Measurements from ENCODE around the gene INPP5E.

INPP5E gene, protein sequence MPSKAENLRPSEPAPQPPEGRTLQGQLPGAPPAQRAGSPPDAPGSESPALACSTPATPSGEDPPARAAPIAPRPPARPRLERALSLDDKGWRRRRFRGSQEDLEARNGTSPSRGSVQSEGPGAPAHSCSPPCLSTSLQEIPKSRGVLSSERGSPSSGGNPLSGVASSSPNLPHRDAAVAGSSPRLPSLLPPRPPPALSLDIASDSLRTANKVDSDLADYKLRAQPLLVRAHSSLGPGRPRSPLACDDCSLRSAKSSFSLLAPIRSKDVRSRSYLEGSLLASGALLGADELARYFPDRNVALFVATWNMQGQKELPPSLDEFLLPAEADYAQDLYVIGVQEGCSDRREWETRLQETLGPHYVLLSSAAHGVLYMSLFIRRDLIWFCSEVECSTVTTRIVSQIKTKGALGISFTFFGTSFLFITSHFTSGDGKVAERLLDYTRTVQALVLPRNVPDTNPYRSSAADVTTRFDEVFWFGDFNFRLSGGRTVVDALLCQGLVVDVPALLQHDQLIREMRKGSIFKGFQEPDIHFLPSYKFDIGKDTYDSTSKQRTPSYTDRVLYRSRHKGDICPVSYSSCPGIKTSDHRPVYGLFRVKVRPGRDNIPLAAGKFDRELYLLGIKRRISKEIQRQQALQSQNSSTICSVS

DNA sequence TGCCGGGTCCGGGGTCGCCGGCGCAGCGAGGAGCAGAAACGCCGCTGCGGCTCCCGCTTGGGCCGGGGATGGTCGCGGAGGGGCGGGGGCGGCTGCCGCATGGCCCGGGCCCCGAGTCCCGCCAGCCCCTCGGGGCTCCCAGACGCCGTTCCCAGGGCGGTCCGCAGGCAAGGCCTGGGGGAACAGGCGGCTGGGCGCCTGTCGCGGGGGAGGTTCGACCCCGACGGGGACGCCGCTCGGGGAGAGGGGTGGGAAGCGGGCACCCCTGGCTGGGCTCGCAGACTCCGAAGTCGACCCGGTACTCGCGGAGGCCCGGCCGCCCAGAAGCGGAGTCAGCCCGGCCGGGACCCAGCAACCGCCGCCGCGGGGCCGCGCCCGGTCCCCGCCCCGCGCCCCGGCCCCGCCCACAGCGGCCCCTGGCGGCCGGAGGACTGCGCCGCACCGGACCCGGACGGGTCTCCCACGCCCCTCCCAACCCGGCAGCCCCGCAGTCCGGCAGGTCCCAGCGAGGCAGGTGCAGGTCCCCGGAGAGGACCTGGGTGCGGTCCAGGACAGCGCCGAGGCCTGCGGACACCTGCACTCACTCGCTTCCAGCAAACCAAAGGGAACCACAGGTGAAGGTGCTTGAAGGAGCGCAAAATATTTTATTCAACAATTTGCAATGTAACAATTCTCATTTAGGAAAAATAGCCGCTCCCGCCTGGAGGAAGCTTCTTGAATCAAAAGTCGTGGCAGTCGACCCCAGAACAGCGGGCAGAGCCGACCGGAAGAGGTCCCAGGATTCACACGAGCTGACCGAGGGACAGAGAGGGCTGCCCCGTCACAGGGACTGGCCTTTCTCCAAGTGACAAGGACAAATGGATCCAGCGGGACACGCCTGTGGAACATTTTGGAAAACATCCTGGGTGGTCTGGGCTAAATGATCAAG, at the start of gene INPP5E:
TSS of gene INPP5E (minus strand) at position 365 of the 928 bp plus-strand sequence. CDS start 426 bp downstream, outside the sequence.
- ATAC-seq: peak; percentile 83 to 85

- peak in 1 of 2 donors; percentile 48 for ATAC-seq
These were observed 48.9 kb upstream of the INPP5E start for GRCh38 chr9:136488247-136489214.

- ATAC-seq: no peak
These were observed 48.0 kb upstream of the INPP5E start for GRCh38 chr9:136487672-136488071.

DNA sequence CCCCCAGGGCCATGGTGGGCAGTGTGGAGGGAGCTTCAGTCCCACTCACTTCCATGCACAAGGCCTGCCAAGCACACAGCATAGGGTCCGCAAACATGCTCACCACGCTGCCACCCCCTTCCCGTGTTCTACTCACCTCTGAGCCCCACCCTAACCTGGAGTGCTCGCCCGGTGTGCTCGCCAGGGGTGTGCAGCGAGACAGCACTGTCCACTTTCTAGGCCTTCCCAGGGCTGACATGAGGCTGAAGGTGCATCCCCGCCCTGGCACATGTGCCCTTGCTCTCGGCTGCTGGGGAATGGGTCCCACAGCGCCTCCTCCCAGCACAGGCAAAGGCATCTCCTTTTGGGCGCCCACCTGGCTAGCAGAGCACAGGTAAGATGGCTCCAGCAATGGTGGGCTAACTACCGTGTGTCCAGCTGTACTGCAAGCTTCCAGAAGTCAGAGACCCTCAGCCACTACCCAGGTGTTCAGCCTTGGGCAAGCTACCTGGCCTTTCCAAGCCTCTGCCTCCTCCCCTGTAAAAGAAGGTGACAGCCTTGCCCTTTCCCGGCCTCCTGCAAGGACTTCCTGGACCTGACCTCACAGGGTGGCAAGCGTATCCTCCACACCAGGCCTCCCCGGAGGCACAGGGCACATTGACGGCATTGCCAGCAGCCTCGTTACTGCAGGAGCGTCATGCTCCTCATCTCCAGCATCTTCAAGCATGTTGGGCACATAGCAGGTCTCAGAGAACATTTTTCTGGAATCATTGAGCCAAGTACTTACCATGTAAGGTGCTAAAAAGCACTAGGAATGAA, 47.4 kb upstream of the INPP5E start:
- no peak for ATAC-seq

DNA sequence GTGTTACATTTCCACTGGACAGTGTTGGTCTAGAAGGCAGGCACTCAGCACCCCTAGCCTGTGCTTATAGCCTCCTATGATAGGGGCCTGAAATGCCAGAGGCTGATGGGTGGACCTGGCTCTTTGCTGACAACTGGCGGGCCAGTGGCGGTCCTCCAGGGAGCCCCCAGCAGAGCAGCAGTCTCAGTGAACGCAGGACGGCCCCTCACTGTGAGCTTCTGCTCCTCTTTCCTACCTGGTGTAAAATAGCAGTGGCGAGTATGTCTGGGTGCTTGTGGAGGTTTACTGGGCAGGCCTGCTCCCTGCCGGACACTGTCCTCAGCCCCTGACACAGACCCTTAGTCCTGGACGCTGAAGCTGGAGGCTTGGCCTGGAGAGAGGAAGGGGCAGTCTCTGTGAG, 46.5 kb upstream of the INPP5E start:
- ATAC-seq: no peak

- ATAC-seq: no peak
These were observed 45.7 kb upstream of the INPP5E start for GRCh38 chr9:136485049-136486045.

DNA sequence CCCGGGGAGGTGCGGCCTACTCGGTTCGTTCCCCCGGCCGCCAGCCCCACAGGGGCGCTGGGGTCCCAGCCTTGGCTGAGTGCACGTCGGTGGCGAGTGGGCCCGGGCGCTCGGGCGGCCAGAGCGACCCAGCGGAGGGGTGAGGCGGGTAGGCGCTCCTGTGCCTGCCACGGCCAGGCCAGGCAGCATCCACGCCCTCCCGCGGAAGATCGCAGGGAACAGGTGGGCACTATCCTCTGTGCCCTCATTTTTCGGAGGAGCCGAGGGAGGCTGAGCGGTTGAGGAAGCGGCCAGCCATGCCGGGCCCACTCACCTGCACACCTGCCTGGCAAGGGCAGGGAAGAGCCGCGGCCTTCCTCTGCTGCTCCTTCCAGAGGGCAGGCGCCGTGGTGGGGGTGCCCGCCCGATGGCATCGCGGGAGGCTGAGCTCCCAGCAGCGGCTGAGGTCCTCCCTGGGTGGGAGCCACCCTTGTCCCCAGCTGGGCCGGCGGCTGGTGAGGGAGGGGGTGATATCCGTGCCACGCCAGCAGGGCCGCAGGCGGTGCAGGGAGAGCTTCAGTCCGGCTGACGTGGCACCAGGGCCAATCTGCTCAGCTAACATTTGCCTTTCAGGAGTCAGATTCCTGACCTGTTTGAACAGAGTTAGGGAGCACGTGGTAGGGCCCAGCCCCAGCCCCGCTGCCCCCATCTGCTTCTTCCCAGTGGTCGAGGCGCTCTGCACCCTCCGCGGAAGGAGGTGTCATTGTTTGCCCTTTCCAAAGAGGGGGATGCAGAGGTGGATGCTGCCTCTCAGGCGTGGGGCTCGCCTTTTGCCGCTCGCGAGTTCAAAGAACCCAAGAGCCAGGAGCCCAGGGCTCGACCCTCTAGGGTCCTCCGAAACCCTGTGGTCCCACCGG, 44.8 kb upstream of the INPP5E start:
- no peak for ATAC-seq

DNA sequence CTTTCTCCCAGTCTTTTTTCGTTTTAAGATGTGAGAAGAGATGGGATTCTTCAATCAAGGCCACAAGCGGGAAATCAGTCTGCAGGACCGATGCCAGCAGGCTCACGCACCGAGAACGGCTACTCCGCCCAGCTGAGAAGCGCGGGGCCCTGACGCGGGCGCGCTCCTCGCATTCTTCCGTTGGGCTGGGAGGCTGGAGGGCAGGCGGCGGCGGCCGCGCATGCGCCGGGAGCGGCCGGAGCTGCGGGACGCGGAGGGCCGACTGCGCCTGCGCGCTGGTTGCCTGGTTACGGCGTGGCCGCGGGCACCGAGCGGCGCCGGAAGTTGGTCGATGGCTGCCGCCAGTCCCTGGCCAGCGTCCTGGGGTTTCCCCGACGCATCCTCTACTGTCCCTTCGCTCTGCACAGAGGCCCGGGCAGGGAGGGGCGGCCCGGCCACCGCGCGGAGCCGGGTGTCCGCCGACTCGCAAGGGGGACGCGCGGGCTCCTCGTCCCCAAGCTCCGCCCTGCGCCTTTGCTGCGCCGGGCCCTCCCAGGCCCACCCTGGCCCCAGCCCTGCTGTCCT, 44.0 kb upstream of the INPP5E start:
- peak; percentile 64 to 68 for ATAC-seq

DNA sequence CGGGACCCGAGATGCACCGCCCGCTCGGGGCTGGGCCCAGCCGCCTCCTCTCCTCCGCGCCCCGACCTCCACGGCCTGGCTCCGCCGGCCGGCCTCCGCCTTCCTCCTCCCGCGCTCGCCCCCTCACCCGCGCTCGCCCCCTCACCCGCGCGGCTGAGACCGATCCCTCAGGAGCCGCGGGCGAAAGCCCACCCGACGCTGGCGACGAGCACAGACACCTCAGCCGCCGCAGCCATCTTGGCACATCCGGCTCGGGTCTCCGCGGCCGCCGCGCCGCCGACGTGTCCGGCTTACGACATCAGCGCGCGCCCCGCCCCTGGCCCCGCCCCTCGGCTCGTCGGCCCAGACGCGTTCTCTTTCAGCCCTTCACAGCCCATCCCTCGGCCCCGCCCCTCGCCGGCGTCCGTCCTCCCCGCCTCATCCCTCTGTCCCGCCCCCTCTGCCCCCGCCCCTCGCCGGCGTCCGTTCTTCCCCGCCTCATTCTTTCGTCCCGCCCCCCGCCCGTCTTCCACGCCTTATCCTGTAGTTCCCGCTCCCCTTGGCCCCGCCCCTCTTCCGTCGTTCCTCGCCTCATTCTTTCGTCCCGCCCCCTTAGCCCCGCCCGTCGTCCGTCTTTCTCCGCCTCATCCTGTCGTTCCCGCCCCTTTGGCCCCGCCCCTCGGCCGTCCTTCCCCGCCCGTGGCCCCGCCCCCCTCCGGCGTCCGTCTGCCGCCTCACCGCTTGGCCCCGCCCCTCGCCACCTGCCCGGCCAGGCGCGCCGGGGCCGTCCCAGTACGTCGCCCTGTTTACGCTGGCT, 43.3 kb upstream of the INPP5E start, which contains the start of gene SEC16A:
TSS of gene SEC16A (minus strand) at position 248 of the 796 bp plus-strand sequence. CDS start 5,425 bp downstream, outside the sequence.
- ATAC-seq: peak; percentile 71 to 77

GRCh38 chr9:136482046-136482792, 42.6 kb upstream of the INPP5E start:
- no peak for ATAC-seq

GRCh38 chr9:136481558-136481957, 41.9 kb upstream of the INPP5E start:
- no peak for ATAC-seq

- ATAC-seq: no peak
These were observed 36.9 kb upstream of the INPP5E start for GRCh38 chr9:136476369-136477150.

GRCh38 chr9:136474974-136475865, 35.6 kb upstream of the INPP5E start:
- no peak for ATAC-seq

- no peak for ATAC-seq
These were observed 34.5 kb upstream of the INPP5E start for GRCh38 chr9:136474021-136474640.
